GM18511 (cell line): Measurements from ENCODE around the gene TRIM40.
A peak's percentile ranks its signal among the peaks of the same experiment; 100 is the strongest.
"Not testable (repeated sequence)": the region's sequence is repeated elsewhere in the genome, so short reads cannot be mapped to it uniquely, and the experiment has no call there.

Experiments
- ATAC-seq: cut with Tn5 transposase; IDR thresholded peaks from one replicate; pipeline ENCODE4 v1.9.1; 2021; ENCODE audit warnings: mild to moderate bottlenecking, moderate library complexity; ENCODE audit not compliant: unreplicated experiment

TRIM40 gene

GRCh38 chr6:30113003-30113759 is 22.8 kb upstream of the TRIM40 start, which contains the start of gene TRIM31:
TSS of gene TRIM31 (minus strand) at chr6:30113090. CDS start at chr6:30112805, 285 bp downstream.
- ATAC-seq, result no peak

- no peak for ATAC-seq
These were observed 22.1 kb upstream of the TRIM40 start for GRCh38 chr6:30113841-30114240.

GRCh38 chr6:30116724-30117123 is 19.2 kb upstream of the TRIM40 start:
- ATAC-seq, result no peak

- ATAC-seq, result not testable (repeated sequence)
These were observed 17.2 kb upstream of the TRIM40 start for GRCh38 chr6:30118691-30119090.

GRCh38 chr6:30121446-30122366 is 14.2 kb upstream of the TRIM40 start:
- ATAC-seq, result no peak

- ATAC-seq, result no peak
These were observed 13.4 kb upstream of the TRIM40 start for GRCh38 chr6:30122515-30122914.

GRCh38 chr6:30127238-30128093 is 8.5 kb upstream of the TRIM40 start:
- no peak for ATAC-seq

GRCh38 chr6:30129265-30130178 is 6.4 kb upstream of the TRIM40 start:
- no peak for ATAC-seq

GRCh38 chr6:30130179-30130679 is 5.7 kb upstream of the TRIM40 start:
- no peak for ATAC-seq

- peak; percentile 61 for ATAC-seq
These were observed 4.8 kb upstream of the TRIM40 start for GRCh38 chr6:30130887-30131862.

GRCh38 chr6:30131947-30132497 is 3.9 kb upstream of the TRIM40 start:
- ATAC-seq, result no peak

- ATAC-seq, result no peak
These were observed 793 bp upstream of the TRIM40 start for GRCh38 chr6:30135147-30135546.

- no peak for ATAC-seq
These were observed 788 bp downstream of the TRIM40 start for GRCh38 chr6:30136570-30137286.

- ATAC-seq, result not testable (repeated sequence)
These were observed 4.3 kb downstream of the TRIM40 start for GRCh38 chr6:30140240-30140639.

- ATAC-seq, result no peak
These were observed 6.7 kb downstream of the TRIM40 start for GRCh38 chr6:30142665-30143064.

- no peak for ATAC-seq
These were observed 7.8 kb downstream of the TRIM40 start for GRCh38 chr6:30143780-30144179.

GRCh38 chr6:30144811-30145210 is 8.9 kb downstream of the TRIM40 start:
- ATAC-seq, result no peak

- no peak for ATAC-seq
These were observed 9.9 kb downstream of the TRIM40 start for GRCh38 chr6:30145818-30146217.
